Left colon (tissue), 2 donors: Measurements from ENCODE around the gene AFDN. TPM values are rescaled to one million over a fixed set of nuclear protein-coding genes. Genes with fewer than 3 reads are reported as not detected.

Source experiments
- ATAC-seq: fragments of 200-7000 bp; cut with Tn5 transposase; one replicate; pipeline ENCODE4 v1.9.1; 2020; ENCODE audit warnings: mild to moderate bottlenecking, moderate library complexity
- DNase-seq, 2 donors: peaks; one replicate each; pipeline ENCODE4 v3.0.0-alpha.2; 2020
- intact Hi-C, 2 donors: fragments of 100-400 bp; cut with DNase I in 1 of 2; cut with micrococcal nuclease in 1 of 2; formaldehyde crosslinking; loops; one replicate each; pipeline versions ENCODE4 v1.11.2 to v1.14.0; 2022; cut with DNase I, micrococcal nuclease
- long read RNA-seq: library from polyadenylated mRNA; unstranded; transcript quantifications from one replicate; pipeline ENCODE4 v2.0.0, GENCODE V29; 2021
- total RNA-seq, 2 donors: library from RNA; stranded (reverse); fragmentation: NEBNext Ultra II Directional; extraction: Animal tissue kit (Norgen Biotek cat#: 25700); gene quantifications; one replicate each; pipeline ENCODE4 v1.2.1, GENCODE V29; 2021
- donor health status: DM: no; HTN: no; CAD: no.
- donor health status: DM: yes; HTN: yes; CAD: no.

Gene AFDN
- 100 to 1,000 TPM; 194 to 228 TPM for total RNA-seq
- long read RNA-seq, transcript AFDN-213 (3 exons, 606 nt) = major isoform, 18 of 103 reads
- long read RNA-seq, partial matches to known transcripts = 63 of 103 reads
- long read RNA-seq, other reads (novel, unspliced or antisense) = 17 of 103 reads

GRCh38 chr6:167826896-167827582, at the start of gene AFDN:
AFDN (plus strand) TSS chr6:167826911; CDS start chr6:167827133, 222 bp downstream.
- ATAC-seq (no peak), DNase-seq (peak; percentile 34 to 58)
- intact Hi-C loops = no loop called here

- ATAC-seq = peak; percentile 74
- intact Hi-C loops = no loop called here
- peak in 1 of 2 donors; percentile 38 for DNase-seq
Measured at GRCh38 chr6:167778497-167779128, 48.1 kb upstream of the AFDN start.

GRCh38 chr6:167779129-167779992, 47.4 kb upstream of the AFDN start:
- DNase-seq (no peak), ATAC-seq (no peak)
- intact Hi-C loops = no loop called here

- DNase-seq (no peak), ATAC-seq (no peak)
- intact Hi-C loops = no loop called here
Measured at GRCh38 chr6:167779993-167780655, 46.6 kb upstream of the AFDN start.

GRCh38 chr6:167781066-167781767, 45.5 kb upstream of the AFDN start:
- intact Hi-C loops = no loop called here
- no peak for ATAC-seq
- DNase-seq = no peak

- DNase-seq (no peak), ATAC-seq (no peak)
- intact Hi-C loops = no loop called here
Measured at GRCh38 chr6:167781868-167782267, 44.8 kb upstream of the AFDN start.

- intact Hi-C loops = no loop called here
- ATAC-seq (peak; percentile 27), DNase-seq (no peak)
Measured at GRCh38 chr6:167782698-167783517, 43.8 kb upstream of the AFDN start.

GRCh38 chr6:167786853-167787675, 39.6 kb upstream of the AFDN start:
- ATAC-seq (peak; percentile 49), DNase-seq (no peak)
- intact Hi-C loops = no loop called here

- intact Hi-C loops = no loop called here
- ATAC-seq (no peak), DNase-seq (peak in 1 of 2 donors; percentile 2)
Measured at GRCh38 chr6:167787896-167788562, 38.7 kb upstream of the AFDN start.

GRCh38 chr6:167788563-167788903, 38.2 kb upstream of the AFDN start:
- intact Hi-C loops = no loop called here
- DNase-seq (no peak), ATAC-seq (no peak)

- DNase-seq (no peak), ATAC-seq (no peak)
- intact Hi-C loops = no loop called here
Measured at GRCh38 chr6:167789358-167789757, 37.4 kb upstream of the AFDN start.

GRCh38 chr6:167791091-167791779, 35.5 kb upstream of the AFDN start:
- intact Hi-C loops = no loop called here
- peak in 1 of 2 donors; percentile 4 for DNase-seq
- no peak for ATAC-seq

GRCh38 chr6:167791780-167792478, 34.8 kb upstream of the AFDN start:
- intact Hi-C loops = no loop called here
- DNase-seq = peak in 1 of 2 donors; percentile 9
- ATAC-seq = no peak

GRCh38 chr6:167793421-167793820, 33.3 kb upstream of the AFDN start:
- ATAC-seq = peak; percentile 55
- intact Hi-C loops = no loop called here
- DNase-seq = peak in 1 of 2 donors; percentile 54
